GM18520 (cell line): ENCODE data around the gene HYAL1.
"Not testable (repeated sequence)": the region's sequence is repeated elsewhere in the genome, so short reads cannot be mapped to it uniquely, and the experiment has no call there.

Source experiments
- ATAC-seq: cut with Tn5 transposase; IDR thresholded peaks from one replicate; pipeline ENCODE4 v1.9.1; 2021; ENCODE audit not compliant: unreplicated experiment

The HYAL1 gene

DNA sequence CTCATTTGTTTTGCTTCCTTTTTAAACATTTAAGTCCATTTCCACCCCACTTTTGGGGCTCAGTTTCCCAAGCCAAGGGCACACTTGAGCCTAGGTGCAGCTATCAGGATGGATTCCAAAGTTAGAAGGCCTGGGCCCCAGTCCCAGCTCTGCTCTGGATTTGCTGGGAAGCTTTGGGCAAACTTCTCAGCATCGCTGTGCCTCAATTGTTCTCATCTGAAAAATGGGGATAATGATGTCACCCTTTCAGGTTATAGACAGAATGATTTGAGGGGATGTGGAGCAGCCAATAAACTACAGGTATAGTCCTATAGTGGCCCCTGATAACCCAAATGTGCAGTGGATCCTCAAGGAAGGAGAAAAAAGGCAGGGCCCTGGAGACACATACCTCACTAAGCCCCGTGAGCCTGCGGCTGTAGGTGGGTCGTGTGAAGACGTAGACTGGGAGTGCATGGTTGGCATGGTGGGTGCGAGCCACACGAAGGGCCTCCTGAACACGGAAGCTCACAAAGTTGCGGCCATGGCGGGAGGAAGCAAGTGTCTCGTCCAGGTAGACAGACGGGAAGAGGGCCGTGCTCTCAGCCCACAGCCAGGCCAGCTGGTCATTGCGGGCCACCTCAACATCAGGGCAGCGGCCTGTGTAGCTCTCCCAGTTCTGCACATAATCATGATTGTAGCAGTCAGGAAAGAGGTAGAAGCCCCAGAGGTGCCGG lies 16.0 kb upstream of the HYAL1 start:
- no peak for ATAC-seq

DNA sequence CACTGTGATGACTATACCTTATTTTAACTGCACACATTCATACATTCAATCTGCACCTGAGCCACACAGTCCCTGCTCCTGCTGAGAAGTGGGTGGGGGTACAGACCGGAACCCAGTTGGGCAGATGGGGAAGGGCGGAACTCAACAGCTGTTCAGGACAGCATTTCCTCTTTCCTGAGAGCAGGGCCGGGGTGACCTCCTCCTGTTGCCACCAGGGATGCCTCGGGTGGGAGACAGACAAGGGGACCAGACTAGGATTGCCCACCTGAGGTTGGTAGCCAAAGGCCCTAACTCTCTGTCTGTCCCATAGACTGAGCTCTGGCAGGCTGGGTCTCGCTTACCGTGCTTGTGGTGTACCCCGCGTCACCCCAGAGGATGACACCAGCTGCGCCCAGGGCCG lies 15.2 kb upstream of the HYAL1 start:
- ATAC-seq = no peak

DNA sequence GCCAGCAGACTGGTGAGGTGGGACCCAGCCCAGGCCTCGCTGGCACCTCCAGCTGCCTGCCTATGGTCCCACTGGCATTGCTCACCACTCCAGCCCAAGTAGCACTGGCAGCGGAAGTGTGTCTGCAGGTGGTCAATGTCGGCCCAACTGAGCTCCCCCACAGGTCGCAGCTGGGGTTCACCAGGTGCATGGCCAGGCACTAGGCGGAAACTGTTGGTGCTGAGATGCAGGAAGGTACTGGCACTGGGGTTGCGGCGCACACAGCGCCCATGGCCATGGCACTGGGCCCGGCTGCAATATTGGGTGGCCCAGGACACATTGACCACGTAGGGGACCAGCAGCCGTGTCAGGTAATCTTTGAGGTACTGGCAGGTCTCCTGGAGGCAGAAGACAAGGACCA lies 14.8 kb upstream of the HYAL1 start:
- ATAC-seq = no peak

DNA sequence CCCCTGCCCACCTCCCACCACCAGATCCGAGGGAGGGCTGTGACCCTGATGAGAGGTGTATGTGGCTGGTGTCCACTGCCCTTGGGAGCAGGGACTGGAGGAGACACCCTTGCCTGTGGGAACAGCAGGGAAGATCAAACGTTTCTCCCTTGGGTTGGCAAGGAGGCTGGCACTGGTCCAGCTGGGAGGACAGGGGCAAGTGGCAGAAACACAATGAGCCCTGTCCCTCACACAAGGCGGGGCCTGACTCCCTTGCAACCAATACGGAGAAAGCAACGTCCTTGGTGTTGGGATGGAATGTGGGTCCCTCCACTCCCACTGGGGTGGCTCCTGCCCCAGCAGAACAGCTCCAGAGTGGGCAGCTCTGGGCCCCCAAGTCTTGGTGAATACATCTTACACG lies 13.9 kb upstream of the HYAL1 start:
- no peak for ATAC-seq

DNA sequence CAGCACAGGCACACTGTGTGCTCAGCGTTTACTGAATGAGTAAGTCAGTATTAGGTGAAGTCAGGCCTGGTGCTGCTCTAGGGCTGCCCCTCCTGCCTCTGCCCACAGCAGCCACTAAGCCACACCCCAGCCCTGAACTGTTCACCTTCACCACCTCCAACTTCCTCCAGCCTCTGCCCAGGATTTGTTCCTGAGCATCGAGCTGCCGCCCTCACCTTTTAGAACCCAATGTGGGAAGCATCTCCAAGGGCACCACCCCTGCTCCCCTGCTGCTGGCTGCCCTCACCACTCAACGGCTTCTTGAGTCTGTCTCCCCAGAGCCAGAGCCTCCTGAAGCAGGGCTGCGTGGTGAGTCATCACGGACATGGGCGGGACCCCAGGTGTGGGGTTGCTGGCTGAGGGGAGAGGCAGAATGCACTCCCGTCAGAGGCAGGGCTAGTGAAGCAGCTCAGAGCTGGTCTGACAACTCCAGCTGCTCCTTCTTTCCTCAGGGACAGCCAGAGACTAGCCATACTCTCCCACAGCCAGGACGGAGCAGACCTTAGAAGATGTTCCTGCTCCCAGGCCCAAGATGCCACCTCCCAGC lies 13.4 kb upstream of the HYAL1 start:
- no peak for ATAC-seq

DNA sequence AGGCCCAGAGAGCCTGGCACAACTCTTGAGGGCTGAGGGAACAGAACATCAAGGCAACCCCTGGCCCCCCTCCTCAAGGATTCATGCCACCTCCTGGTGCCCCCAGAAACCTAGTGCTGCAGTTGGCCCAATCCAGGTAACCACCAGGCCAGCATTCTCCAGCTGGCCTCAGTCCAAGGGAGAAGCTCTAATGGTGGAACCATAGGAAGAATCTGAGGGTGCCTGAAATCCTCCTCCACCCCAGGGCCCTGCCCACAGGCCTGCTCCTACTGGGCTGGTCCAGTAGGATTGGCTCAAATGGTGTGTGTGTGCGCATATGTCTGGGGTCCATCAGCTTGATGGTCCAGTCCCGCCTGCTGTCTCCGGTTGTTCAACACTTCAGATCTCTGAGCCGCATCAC lies 11.4 kb upstream of the HYAL1 start:
- no peak for ATAC-seq

DNA sequence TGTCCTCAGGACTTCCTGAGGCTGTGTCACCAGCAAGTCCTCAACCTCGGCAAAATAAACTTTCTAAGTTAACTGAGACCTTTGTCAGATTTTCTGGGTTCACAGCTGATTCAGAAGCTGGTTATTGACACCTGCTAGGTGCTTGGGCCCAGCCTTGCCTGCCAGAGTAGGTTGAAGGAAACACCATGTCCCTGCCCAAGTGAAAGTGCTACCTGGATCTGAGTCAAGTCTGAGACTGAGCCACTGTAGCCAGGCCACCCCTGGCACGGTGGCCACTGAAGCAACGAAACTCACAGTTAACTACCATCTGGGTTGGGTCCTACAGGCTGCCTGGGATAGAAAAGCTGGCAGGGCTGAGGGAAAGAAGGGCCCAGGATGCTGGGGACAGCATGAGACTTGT lies 11.0 kb upstream of the HYAL1 start:
- ATAC-seq = no peak

DNA sequence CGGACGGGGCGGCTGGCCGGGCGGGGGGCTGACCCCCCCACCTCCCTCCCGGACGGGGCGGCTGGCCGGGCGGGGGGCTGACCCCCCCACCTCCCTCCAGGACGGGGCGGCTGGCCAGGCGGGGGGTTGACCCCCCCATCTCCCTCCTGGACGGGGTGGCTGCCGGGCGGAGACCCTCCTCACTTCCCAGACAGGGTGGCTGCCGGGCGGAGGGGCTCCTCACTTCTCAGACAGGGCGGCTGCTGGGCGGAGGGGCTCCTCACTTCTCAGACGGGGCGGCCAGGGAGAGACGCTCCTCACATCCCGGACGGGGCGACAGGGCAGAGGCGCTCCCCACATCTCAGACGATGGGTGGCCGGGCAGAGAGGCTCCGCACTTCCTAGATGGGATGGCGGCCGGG lies 8.7 kb upstream of the HYAL1 start:
- not testable (repeated sequence) for ATAC-seq

DNA sequence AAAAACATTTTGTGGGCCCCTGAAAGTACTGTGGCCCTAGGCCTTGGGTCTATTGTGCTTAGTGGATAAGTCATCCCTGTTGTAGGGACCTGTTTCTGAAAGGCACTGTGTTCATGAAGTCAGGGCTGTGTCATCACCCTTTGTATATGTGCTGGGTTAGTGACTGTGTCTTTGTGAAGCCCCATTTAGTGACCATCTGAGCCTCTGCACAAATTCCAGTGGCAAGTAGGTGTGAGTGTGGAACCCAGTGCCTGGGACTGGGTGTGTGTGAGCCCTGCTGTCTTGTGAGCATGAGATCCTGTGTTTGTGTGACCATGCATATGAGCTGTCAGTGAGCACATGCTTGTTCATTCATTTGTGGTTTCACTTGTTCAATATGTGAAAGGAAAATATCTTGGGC lies 1.2 kb upstream of the HYAL1 start:
- no peak for ATAC-seq

DNA sequence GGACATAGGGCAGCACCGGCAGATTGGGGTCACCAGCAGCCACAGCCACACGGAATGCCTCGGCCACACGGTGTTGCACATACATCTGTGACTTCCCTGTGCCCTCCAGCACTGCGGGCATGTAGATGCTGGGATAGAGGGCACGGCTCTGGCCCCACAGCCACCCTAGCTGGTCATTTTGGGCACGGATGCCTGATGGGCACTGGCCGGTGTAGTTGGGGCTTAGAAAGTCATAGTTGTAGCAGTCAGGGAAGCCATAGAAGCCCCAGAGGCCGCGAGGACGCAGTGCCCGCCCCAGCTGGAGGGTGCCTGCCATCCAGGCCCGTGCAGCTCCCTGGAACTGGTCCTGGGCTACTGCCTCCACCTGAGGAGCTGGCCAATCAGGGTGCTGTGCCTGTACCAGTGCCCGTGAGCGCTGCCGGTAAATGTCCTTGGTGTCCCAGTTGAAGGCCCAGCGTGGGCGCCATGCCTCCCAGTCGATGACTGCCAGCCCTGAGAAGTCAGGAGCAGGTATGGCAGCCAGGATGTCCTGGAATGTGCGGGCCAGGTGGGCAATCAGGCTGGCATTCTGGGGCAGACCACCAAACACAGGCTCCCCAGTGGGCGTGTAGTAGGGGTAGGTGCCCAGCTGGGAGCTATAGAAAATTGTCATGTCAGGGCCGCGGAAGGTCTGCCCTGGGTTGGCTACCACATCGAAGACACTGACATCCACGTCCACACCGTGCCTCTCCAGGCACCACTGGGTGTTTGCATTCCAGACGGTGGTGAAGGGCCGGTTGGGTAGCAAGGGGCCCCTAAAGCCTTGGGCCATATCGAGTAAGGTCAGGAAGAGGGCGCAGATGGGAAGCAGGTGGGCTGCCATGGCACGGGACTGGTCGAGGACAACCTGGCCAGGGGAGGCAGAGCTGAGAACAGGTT lies 1.0 kb downstream of the HYAL1 start:
- ATAC-seq = no peak

DNA sequence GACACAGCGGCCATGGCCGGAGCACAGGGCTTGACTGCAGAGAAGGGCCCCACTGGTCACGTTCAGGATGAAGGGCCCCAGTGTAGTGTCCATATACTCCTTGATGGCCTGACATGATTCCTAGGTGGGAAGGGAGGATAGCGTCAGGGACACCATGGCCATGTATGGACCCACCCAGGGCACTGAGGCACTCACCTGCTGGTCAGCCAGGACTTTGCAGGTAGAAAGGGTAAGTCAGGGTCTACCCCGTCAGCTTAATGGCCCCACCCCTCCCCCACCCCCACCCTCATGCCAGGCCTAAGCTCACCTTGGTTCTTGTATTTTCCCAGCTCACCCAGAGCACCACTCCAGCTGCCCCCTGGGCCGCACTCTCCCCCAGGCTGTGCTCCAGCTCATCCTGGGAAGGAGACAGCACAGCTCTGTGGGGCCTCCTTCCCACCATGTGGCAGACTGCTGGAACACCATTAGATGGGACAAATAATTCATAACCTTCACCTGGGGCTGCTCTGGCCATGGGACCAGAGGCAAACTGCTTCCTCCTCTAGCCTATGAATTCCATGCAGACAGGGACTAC lies 2.6 kb downstream of the HYAL1 start:
- ATAC-seq = no peak

DNA sequence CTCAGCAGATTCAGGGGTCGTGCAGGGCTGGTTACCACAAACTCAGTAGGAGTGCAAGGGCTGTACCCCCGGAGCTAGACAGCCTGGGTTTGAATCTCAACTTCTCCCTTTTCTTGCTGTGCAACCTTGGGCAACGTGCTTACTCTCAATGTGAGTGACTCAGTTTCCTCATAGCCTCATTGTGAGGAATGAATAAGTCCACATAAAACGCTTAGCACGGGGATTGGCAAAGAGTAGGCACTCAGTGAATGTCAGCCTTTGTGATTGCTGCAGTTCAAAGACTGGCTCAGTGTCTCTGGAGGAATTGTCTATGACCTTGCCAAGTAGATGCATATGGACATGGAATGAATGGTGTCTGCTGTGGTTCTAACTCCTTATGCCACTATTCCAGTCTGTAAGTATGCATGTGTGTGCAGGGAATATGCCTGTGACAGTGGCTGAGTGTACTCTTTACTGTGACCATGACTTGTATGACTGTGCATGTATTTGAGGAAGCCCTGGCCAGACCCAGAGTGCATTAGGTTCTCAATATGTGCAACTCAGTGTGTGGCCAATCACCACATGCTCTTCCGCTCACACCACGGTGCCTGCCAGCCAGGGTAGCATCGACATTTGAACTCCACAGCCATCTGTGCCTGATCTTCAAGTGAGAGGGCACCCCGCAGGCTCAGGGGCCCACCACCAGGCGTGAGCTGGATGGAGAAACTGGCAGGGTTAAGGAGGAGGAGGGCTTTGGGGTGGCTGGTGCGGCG lies 3.3 kb downstream of the HYAL1 start:
- no peak for ATAC-seq

DNA sequence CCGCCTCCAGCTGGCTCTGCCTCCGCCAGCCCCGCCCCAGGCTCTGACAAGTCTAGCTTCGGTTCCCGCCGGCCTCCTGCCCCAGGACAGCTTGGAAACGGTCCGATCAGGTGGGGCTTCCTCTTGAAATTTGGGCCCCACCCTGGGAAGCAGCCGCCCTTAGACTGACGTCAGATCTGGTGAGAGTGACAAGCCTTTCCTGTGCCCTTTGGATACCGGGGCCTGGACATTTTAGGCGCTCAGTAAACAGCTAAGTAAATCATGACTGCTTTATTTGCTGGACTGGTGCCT lies 3.8 kb downstream of the HYAL1 start:
- ATAC-seq = no peak

DNA sequence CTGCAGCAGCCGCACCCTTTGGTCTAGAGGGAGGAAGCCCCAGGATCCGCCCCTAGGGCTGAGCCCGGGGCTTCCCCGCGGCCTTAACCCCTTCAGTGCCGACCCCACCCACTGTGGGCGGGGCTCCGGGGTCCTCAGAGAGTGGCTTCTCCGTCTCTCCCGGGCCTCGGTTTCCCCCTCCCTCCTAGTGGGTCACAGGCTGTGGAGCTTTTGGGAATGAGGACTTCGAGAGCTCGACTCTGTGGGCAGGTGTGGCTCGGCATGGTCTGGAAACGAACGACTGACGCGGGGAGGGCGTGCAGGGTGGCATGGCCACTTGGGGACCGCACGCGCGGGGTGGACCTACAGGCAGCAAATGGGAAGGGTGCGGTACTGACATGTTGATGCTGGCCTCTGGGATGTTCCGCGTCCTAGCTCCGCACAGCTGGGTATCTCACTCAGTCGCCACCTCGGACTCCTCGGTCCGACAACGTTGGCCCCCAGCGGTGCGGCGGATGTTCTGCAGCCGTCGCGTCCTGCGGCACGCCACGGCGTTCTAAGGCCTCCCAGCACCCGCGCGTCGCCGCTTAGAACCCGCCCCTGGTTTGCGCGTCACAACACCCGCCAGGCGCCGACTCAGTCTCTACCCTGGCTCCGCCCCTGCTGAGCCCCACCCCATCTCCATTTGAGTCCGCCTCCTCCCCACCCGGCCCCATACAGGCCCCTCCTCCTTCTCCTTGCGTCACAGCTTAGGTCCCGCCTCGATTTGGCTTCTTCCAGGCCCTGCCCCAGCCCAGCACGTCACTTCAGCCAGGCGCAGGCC lies 4.3 kb downstream of the HYAL1 start, which contains the start of the genes HYAL3 and NAA80:
HYAL3 (minus strand) TSS at position 570 of the 802 bp plus-strand sequence. CDS start 3,803 bp downstream, outside the sequence.
NAA80 (minus strand) TSS at position 570 of the 802 bp plus-strand sequence. CDS start 1,942 bp downstream, outside the sequence.
- ATAC-seq = peak; percentile 72

DNA sequence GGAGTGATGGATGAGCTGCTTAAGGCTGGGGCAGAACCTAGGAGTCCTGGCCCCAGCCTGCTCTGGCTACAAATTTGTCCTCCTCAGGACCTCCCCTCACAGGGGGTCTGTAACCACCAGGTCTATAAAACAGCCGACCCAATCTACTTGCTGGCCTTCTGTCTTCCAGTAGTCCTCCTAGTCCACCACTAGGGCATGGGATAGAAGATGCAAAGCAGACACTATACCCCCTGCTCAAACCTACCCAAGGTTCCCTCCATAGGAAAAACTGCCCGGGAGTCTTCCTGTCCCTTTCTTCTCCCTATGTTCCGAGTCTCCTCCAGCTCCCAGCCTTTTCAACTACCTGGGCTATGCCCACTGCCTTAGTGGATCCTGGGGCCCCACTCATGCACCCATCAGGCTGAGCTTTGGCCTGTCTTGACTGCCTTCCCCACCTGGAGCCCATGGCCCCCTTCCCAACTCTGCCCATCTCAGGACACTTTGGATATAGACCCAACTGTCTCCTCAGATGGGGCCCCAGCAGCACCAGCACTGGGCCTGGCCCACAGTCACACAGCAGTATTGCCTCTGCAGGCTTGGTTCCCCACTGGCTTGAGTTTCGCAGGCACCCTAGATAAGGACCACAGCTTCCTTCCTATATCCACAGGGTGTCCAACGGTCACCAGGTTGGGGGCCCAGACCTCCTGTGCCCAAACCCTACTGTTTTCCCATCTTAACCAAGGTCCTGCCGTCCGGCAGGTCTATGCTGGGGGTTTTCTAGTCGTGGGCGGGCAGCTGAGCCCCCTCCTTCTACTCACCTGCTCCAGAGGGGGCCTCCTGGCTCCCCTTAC lies 5.3 kb downstream of the HYAL1 start:
- no peak for ATAC-seq

DNA sequence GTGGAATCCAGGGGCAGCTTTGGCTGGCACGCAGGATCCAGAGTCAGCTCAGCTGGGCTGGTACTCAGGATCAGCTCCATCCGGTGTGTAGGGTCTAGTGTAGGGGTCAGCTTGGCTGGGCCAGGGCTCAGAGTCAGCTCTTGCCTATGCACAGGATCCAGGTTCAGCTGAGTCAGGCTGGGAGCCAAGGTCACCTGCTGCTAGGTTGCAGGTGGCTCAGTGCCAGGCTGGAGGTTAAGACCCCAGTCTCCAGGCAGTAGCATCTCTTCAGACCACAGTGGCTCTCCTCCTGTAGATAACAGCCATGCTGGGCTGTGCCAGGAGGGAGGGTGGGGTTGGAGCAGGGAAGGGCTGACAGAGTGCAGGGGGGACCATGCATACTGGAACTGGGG lies 6.0 kb downstream of the HYAL1 start:
- no peak for ATAC-seq

DNA sequence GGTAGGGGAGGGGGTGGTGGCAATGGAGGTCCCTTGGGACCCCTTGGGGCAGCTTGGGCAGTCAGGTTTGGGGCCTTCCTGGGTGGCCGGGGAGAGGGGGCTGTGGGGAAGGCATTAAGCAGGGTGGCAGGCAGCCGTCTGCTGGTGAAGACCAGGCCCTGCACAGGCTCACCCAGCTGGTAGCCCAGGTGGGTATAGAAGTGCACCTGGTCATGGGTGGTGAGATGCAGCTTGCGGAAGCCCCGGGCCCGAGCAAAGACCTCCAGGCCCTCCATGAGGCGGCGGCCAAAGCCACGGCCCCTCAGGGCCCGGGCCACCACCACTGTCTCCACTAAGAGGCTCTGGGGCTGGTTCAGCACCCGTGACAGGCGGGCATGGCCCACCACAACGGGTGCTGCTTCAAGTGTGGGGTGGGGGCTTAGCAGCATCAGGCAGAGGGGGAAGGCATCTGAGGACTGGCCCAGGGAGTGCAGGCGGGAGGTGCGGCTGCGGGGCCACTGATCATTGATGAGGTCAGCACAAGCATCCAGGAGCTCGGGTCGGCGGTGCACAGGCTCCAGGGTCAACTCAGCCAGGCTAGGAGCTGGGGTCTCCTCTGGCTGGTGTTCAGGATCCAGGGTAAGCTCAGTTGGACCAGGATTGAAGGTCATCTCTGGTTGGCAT lies 6.5 kb downstream of the HYAL1 start:
- ATAC-seq = no peak

DNA sequence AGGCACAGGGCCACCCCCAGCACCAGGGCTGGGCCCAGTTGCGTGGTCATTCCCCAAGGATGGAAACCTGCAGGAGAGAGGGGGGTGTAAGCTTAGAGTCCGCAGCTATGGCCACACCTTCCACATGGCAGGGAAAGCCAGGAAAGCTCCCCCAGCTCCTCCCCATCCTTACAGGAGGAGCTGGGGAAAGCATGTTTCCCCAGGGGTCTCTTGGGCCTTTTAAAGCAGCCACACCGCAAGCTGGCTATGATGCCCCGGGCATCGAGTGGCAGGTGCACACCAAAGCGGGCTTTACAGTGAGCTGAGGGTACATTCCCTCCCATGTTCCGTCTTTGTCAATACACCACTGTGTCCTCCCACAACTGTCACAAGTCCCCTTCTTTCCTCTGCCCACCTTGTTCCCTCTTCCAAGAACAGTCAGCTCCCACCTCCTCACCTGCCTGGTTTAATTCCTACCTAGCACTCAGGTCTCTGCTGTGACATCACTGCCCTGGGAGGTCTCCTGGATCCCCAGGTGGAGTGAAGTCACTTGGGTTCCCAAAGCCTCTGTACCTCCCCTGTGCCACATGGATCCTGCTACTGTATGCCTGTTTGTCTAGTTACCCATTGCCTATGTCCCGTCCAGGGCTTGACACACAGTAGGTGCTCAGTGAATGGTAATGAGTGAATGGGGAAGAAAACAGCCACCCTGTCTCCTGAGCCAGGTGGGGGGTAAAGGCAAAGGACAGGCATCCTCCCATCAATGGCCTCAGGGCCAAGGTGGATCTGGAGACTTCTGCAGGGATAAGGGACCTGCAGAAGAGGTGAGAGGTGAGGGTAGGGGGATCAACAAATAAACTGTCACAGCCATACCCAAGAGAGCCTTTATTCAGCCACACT lies 7.6 kb downstream of the HYAL1 start:
- ATAC-seq = no peak
